Skeletal muscle tissue (tissue), 4 donors: ENCODE measurements around the gene PRICKLE1. TPM values are rescaled to one million over a fixed set of nuclear protein-coding genes. Genes with fewer than 3 reads are reported as not detected.

Experiments
- H3K27ac ChIP-seq: one replicate; pipeline ENCODE4 v1.7.0; 2013; ENCODE audit warnings: mild to moderate bottlenecking, low read depth, low read length, inconsistent platforms
- H3K27me3 ChIP-seq, 3 donors: one replicate each; pipeline ENCODE4 v1.7.0; 2013; ENCODE audit warnings: low read length in 3 of 3; ENCODE audit not compliant: control insufficient read depth in 3 of 3, insufficient read depth in 3 of 3
- H3K36me3 ChIP-seq, 3 donors: one replicate each; pipeline ENCODE4 v1.7.0; 2013; ENCODE audit warnings: low read length in 3 of 3; ENCODE audit not compliant: control insufficient read depth in 3 of 3, insufficient read depth in 3 of 3
- H3K4me1 ChIP-seq, 3 donors: one replicate each; pipeline ENCODE4 v1.7.0; 2013; ENCODE audit warnings: low read length in 3 of 3, mild to moderate bottlenecking in 3 of 3; ENCODE audit not compliant: control insufficient read depth in 3 of 3, insufficient read depth in 3 of 3
- H3K4me3 ChIP-seq, 3 donors: one replicate each; pipeline ENCODE4 v1.7.0; 2013; ENCODE audit warnings: low read length in 3 of 3
- H3K9ac ChIP-seq, 3 donors: one replicate each; pipeline ENCODE4 v1.7.0; 2013; ENCODE audit warnings: low read length in 3 of 3, mild to moderate bottlenecking in 3 of 3, moderate library complexity in 2 of 3, low read depth in 1 of 3
- H3K9me3 ChIP-seq, 3 donors: one replicate each; pipeline ENCODE4 v1.7.0; 2013; ENCODE audit warnings: low read length in 3 of 3; ENCODE audit not compliant: control insufficient read depth in 3 of 3
- total RNA-seq: library from RNA; depleted of rRNA; stranded (reverse); fragments of >200 nt; gene quantifications from one replicate; pipeline ENCODE4 v1.2.3, GENCODE V29; 2014
- donor health status: Osteomylitis.

Gene PRICKLE1
- total RNA-seq, 1 donor from 2014 or later = 27.1 TPM

- H3K4me1 ChIP-seq = peaks cover 10 to 19% (median 12%) of the 10 kb centered on the region in 3 donors
- H3K9ac ChIP-seq = peak overlapping the region; percentile 71 to 86 (median 82)
- H3K36me3 ChIP-seq = no peaks in the 10 kb centered on the region
- peak overlapping the region; percentile 88 to 92 (median 90) for H3K4me3 ChIP-seq
- H3K9me3 ChIP-seq = no peaks in the 10 kb centered on the region
- H3K27ac ChIP-seq = peak overlapping the region; percentile 68
- no peaks in the 10 kb centered on the region for H3K27me3 ChIP-seq
These were observed 106.1 kb downstream of the PRICKLE1 start for GRCh38 chr12:42483521-42483790.

GRCh38 chr12:42482748-42483520 lies 106.6 kb downstream of the PRICKLE1 start:
- peak overlapping the region; percentile 71 to 86 (median 82) for H3K9ac ChIP-seq
- H3K27ac ChIP-seq = peak overlapping the region; percentile 68
- H3K36me3 ChIP-seq = no peaks in the 10 kb centered on the region
- peaks cover 10 to 19% (median 12%) of the 10 kb centered on the region in 3 donors for H3K4me1 ChIP-seq
- H3K4me3 ChIP-seq = peak overlapping the region; percentile 88 to 92 (median 90)
- no peaks in the 10 kb centered on the region for H3K9me3 ChIP-seq
- H3K27me3 ChIP-seq = no peaks in the 10 kb centered on the region

- peak overlapping the region; percentile 68 for H3K27ac ChIP-seq
- H3K9ac ChIP-seq = peak overlapping the region; percentile 61 to 71 (median 68)
- no peaks in the 10 kb centered on the region for H3K27me3 ChIP-seq
- H3K36me3 ChIP-seq = no peaks in the 10 kb centered on the region
- H3K4me3 ChIP-seq = peak overlapping the region; percentile 88 to 92 (median 90)
- H3K4me1 ChIP-seq = peaks cover 10 to 19% (median 12%) of the 10 kb centered on the region in 3 donors
- H3K9me3 ChIP-seq = no peaks in the 10 kb centered on the region
These were observed 107.4 kb downstream of the PRICKLE1 start for GRCh38 chr12:42482041-42482747.

GRCh38 chr12:42481368-42481767 lies 108.2 kb downstream of the PRICKLE1 start:
- H3K9ac ChIP-seq = no peak overlapping the region
- H3K4me1 ChIP-seq = peaks cover 10 to 19% (median 12%) of the 10 kb centered on the region in 3 donors
- H3K4me3 ChIP-seq = no peak overlapping the region
- no peaks in the 10 kb centered on the region for H3K36me3 ChIP-seq
- H3K27me3 ChIP-seq = no peaks in the 10 kb centered on the region
- H3K27ac ChIP-seq = peak overlapping the region; percentile 68
- H3K9me3 ChIP-seq = no peaks in the 10 kb centered on the region

- no peak overlapping the region for H3K27ac ChIP-seq
- peaks cover 6 to 11% (median 10%) of the 10 kb centered on the region in 3 donors for H3K4me1 ChIP-seq
- no peaks in the 10 kb centered on the region for H3K27me3 ChIP-seq
- no peak overlapping the region for H3K4me3 ChIP-seq
- no peaks in the 10 kb centered on the region for H3K9me3 ChIP-seq
- no peaks in the 10 kb centered on the region for H3K36me3 ChIP-seq
- H3K9ac ChIP-seq = no peak overlapping the region
These were observed 111.6 kb downstream of the PRICKLE1 start for GRCh38 chr12:42477941-42478340.

GRCh38 chr12:42475106-42475505 lies 114.4 kb downstream of the PRICKLE1 start:
- H3K9ac ChIP-seq = no peak overlapping the region
- H3K4me1 ChIP-seq = no peaks in the 10 kb centered on the region
- no peaks in the 10 kb centered on the region for H3K27me3 ChIP-seq
- peaks cover 0 to under 1% (median 0%) of the 10 kb centered on the region in 3 donors for H3K36me3 ChIP-seq
- no peak overlapping the region for H3K27ac ChIP-seq
- no peaks in the 10 kb centered on the region for H3K9me3 ChIP-seq
- H3K4me3 ChIP-seq = no peak overlapping the region

- Histone ChIP-seq H3K4me3 (no peak overlapping the region), H3K9me3 (no peaks in the 10 kb centered on the region), H3K9ac (no peak overlapping the region), H3K36me3 (peaks cover 0 to 3% (median under 1%) of the 10 kb centered on the region in 3 donors), H3K27ac (no peak overlapping the region), H3K27me3 (no peaks in the 10 kb centered on the region), H3K4me1 (no peaks in the 10 kb centered on the region)
These were observed 115.2 kb downstream of the PRICKLE1 start for GRCh38 chr12:42474391-42474790.

GRCh38 chr12:42473561-42473960 lies 116.0 kb downstream of the PRICKLE1 start:
- no peaks in the 10 kb centered on the region for H3K4me1 ChIP-seq
- H3K27ac ChIP-seq = no peak overlapping the region
- H3K9me3 ChIP-seq = no peaks in the 10 kb centered on the region
- H3K36me3 ChIP-seq = peaks cover 0 to 4% (median 3%) of the 10 kb centered on the region in 3 donors
- no peak overlapping the region for H3K9ac ChIP-seq
- no peak overlapping the region for H3K4me3 ChIP-seq
- H3K27me3 ChIP-seq = no peaks in the 10 kb centered on the region

GRCh38 chr12:42473130-42473529 lies 116.4 kb downstream of the PRICKLE1 start:
- H3K27me3 ChIP-seq = no peaks in the 10 kb centered on the region
- no peak overlapping the region for H3K9ac ChIP-seq
- H3K9me3 ChIP-seq = no peaks in the 10 kb centered on the region
- peaks cover 3 to 4% (median 3%) of the 10 kb centered on the region in 3 donors for H3K36me3 ChIP-seq
- H3K4me3 ChIP-seq = no peak overlapping the region
- no peak overlapping the region for H3K27ac ChIP-seq
- no peaks in the 10 kb centered on the region for H3K4me1 ChIP-seq

GRCh38 chr12:42472376-42472775 lies 117.2 kb downstream of the PRICKLE1 start:
- no peak overlapping the region for H3K9ac ChIP-seq
- no peaks in the 10 kb centered on the region for H3K9me3 ChIP-seq
- no peaks in the 10 kb centered on the region for H3K4me1 ChIP-seq
- H3K36me3 ChIP-seq = peaks cover 3 to 4% (median 3%) of the 10 kb centered on the region in 3 donors
- no peaks in the 10 kb centered on the region for H3K27me3 ChIP-seq
- no peak overlapping the region for H3K27ac ChIP-seq
- no peak overlapping the region for H3K4me3 ChIP-seq
